Measurements from ENCODE around the gene PTGS1. TPM values are rescaled to one million over a fixed set of nuclear protein-coding genes. Genes with fewer than 3 reads are reported as not detected.

The PTGS1 gene
- total RNA-seq, 1 experiment from 2014 or later = 61.2 TPM

GRCh38 chr9:122348791-122349190, 22.0 kb upstream of the PTGS1 start:
- intact Hi-C loops (cut with micrococcal nuclease; ENCODE audit: unreplicated experiment) = no loop called here
- Histone ChIP-seq H3K4me3 (ENCODE audit: low read depth in 2 of 2, low read length in 2 of 2) (no peak overlapping the region), H3K9me3 (ENCODE audit: control insufficient read depth, insufficient read depth, low read depth, low read length) (no peaks in the 10 kb centered on the region), H3K4me1 (ENCODE audit: control insufficient read depth, insufficient read depth, low read length) (peaks cover 4% of the 10 kb centered on the region; the same call in 1 of the 2 replicates), H3K27me3 (ENCODE audit: control insufficient read depth, insufficient read depth, low read length) (no peaks in the 10 kb centered on the region), H3K27ac (ENCODE audit: low read length) (no peak overlapping the region), H3K36me3 (ENCODE audit: control insufficient read depth, insufficient read depth, low read length) (no peaks in the 10 kb centered on the region)
- ChIA-PET CTCF (no interaction called here), POLR2A (no interaction called here)
- no peak for ATAC-seq
- no TSS peak for BruUV-seq (replicated peaks)
- in situ Hi-C loops (cut with HindIII; ENCODE audit: low pct_unique_long_range_greater_than_20kb, low sequenced_read_pairs) = no loop called here
- TF ChIP-seq TCF7L2 (IDR thresholded peaks at IDR 0.05; ENCODE audit: low read depth, low read length) (no peak), CTCF (IDR thresholded peaks at IDR 0.05) (no peak)
- DNase-seq (ENCODE audit: low read depth, low spot score) = no peak

GRCh38 chr9:122349201-122349600, 21.6 kb upstream of the PTGS1 start:
- ATAC-seq = no peak
- TF ChIP-seq REST (IDR thresholded peaks at IDR 0.05; ENCODE audit: insufficient read depth in 1 of 2, low read depth in 2 of 2, low read length in 1 of 2) (no peak), SIN3A (IDR thresholded peaks at IDR 0.05; ENCODE audit: borderline replicate concordance, insufficient read depth, low read depth, low read length) (no peak), POLR2AphosphoS5 (IDR thresholded peaks at IDR 0.05; ENCODE audit: low read depth, low read length) (no peak), TCF7L2 (IDR thresholded peaks at IDR 0.05; ENCODE audit: low read depth, low read length) (no peak), CTCF (IDR thresholded peaks at IDR 0.05) (no peak)
- Histone ChIP-seq H3K36me3 (ENCODE audit: control insufficient read depth, insufficient read depth, low read length) (no peaks in the 10 kb centered on the region), H3K4me3 (ENCODE audit: low read depth in 2 of 2, low read length in 2 of 2) (no peak overlapping the region), H3K27ac (ENCODE audit: low read length) (no peak overlapping the region), H3K9me3 (ENCODE audit: control insufficient read depth, insufficient read depth, low read depth, low read length) (no peaks in the 10 kb centered on the region), H3K27me3 (ENCODE audit: control insufficient read depth, insufficient read depth, low read length) (no peaks in the 10 kb centered on the region), H3K4me1 (ENCODE audit: control insufficient read depth, insufficient read depth, low read length) (peaks cover 4% of the 10 kb centered on the region; the same call in 1 of the 2 replicates)
- intact Hi-C loops (cut with micrococcal nuclease; ENCODE audit: unreplicated experiment) (no loop called here), in situ Hi-C loops (cut with HindIII; ENCODE audit: low pct_unique_long_range_greater_than_20kb, low sequenced_read_pairs) (no loop called here)
- CTCF ChIA-PET = interaction anchor here (0.6 to 2.2 kb wide), 3 partner anchors 17 to 250 kb away, joined by 3 to 26 read pairs (median 13); no protein-coding TSS in a partner anchor
- POLR2A ChIA-PET = no interaction called here
- BruUV-seq (replicated peaks) = no TSS peak
- no peak for DNase-seq (ENCODE audit: low read depth, low spot score)
